Glomerular endothelial cell (primary cell): Measurements from ENCODE around the gene MANEAL. TPM values are rescaled to one million over a fixed set of nuclear protein-coding genes. Genes with fewer than 3 reads are reported as not detected.
"Not testable (repeated sequence)": the region's sequence is repeated elsewhere in the genome, so short reads cannot be mapped to it uniquely, and the experiment has no call there.

ENCODE experiments used
- DNase-seq: peaks from one replicate; pipeline ENCODE4 v3.0.0-alpha.2; 2011; ENCODE audit warnings: low read depth, low spot score; ENCODE audit errors: extremely low read depth
- total RNA-seq: library from RNA; depleted of rRNA; stranded (reverse); fragments of >200 nt; gene quantifications from 2 replicates; pipeline ENCODE4 v1.2.3, GENCODE V29; 2015

MANEAL gene
- 1.1 and 2.2 TPM in 2 replicates for total RNA-seq

- no peak for DNase-seq
Observed at GRCh38 chr1:37793773-37794371, at the start of gene MANEAL. Gene MANEAL (plus strand): TSS chr1:37793847. CDS start chr1:37794183, 336 bp downstream.

- DNase-seq = no peak
Observed at GRCh38 chr1:37746806-37747205, 46.8 kb upstream of the MANEAL start.

GRCh38 chr1:37748565-37748964, 45.1 kb upstream of the MANEAL start:
- no peak for DNase-seq

- DNase-seq = no peak
Observed at GRCh38 chr1:37752213-37752582, 41.4 kb upstream of the MANEAL start.

GRCh38 chr1:37752583-37753471, 40.8 kb upstream of the MANEAL start:
- no peak for DNase-seq

- DNase-seq = no peak
Observed at GRCh38 chr1:37753473-37754321, 40.0 kb upstream of the MANEAL start.

- no peak for DNase-seq
Observed at GRCh38 chr1:37755290-37755689, 38.4 kb upstream of the MANEAL start.

- no peak for DNase-seq
Observed at GRCh38 chr1:37755951-37756560, 37.6 kb upstream of the MANEAL start.

- no peak for DNase-seq
Observed at GRCh38 chr1:37759451-37759850, 34.2 kb upstream of the MANEAL start.

- no peak for DNase-seq
Observed at GRCh38 chr1:37761416-37762095, 32.1 kb upstream of the MANEAL start.

GRCh38 chr1:37762516-37762915, 31.1 kb upstream of the MANEAL start:
- DNase-seq = no peak

GRCh38 chr1:37763791-37764413, 29.7 kb upstream of the MANEAL start:
- no peak for DNase-seq

GRCh38 chr1:37764414-37764825, 29.2 kb upstream of the MANEAL start:
- DNase-seq = no peak

GRCh38 chr1:37764888-37765441, 28.7 kb upstream of the MANEAL start, which contains the start of gene EPHA10:
Gene EPHA10 (minus strand): TSS chr1:37765120. CDS start chr1:37765066, 54 bp downstream.
- no peak for DNase-seq

GRCh38 chr1:37765916-37766664, 27.6 kb upstream of the MANEAL start:
- DNase-seq = no peak

GRCh38 chr1:37767488-37767887, 26.2 kb upstream of the MANEAL start:
- no peak for DNase-seq

- not testable (repeated sequence) for DNase-seq
Observed at GRCh38 chr1:37771440-37771839, 22.2 kb upstream of the MANEAL start.

- no peak for DNase-seq
Observed at GRCh38 chr1:37776946-37777516, 16.6 kb upstream of the MANEAL start.
